ENCODE results near the gene BOC. TPM values are rescaled to one million over a fixed set of nuclear protein-coding genes. Genes with fewer than 3 reads are reported as not detected.

The BOC gene
- total and polyA plus RNA-seq, 2 of the 4 experiments (the other 2 are of a cell fraction) = 6.8 to 15.2 TPM

DNA sequence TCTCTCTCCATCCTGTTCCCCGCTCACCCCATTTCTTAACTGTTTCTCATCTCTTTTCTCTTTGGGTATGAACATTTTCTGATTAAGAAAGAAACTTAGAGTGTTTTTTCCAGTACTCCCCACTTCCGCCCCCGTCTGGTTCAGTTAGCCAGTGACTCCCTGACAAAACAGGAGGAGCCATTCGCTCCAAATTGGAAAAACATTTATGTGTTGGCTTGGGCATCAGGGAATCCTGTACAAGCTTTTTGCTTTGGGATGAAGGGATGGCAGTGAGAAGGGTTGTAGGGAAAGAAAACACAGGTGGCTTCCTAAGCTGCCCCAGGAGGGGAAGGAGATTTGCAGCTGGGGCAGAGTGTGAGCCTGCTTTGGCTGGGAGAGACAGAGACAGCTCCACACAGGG, 47.0 kb downstream of the BOC start:
- no peak overlapping the region for H2AK9ac ChIP-seq (replicated peaks; ENCODE audit: low read depth, low read length, poor library complexity)
- no peak overlapping the region for H3K4me3 ChIP-seq (ENCODE audit: insufficient read depth, low read depth, low read length)
- no peaks in the 10 kb centered on the region for H3K9me3 ChIP-seq (ENCODE audit: control insufficient read depth, insufficient read depth, low read length)
- H2BK20ac ChIP-seq (ENCODE audit: low read depth, low read length) = no peak overlapping the region
- no peaks in the 10 kb centered on the region; the same call in 1 of the 2 replicates for H3K4me1 ChIP-seq (ENCODE audit: control insufficient read depth, insufficient read depth, low read length)
- dilution Hi-C loops (cut with HindIII; ENCODE audit: low sequenced_read_pairs, unreplicated experiment) (no loop called here), in situ Hi-C loops (cut with MboI; ENCODE audit: low sequenced_read_pairs) (no loop called here), intact Hi-C loops (cut with micrococcal nuclease) (no loop called here)
- no peak overlapping the region for H3K56ac ChIP-seq (ENCODE audit: extremely low read depth, insufficient read depth, low read length)
- H3K14ac ChIP-seq (replicated peaks; ENCODE audit: low read depth, low read length) = no peak overlapping the region
- H3K23ac ChIP-seq (ENCODE audit: low read depth, low read length) = no peak overlapping the region
- H3K4ac ChIP-seq (ENCODE audit: low read depth, low read length) = no peak overlapping the region
- 82% methylated on average over 2 of the region's 4 CpGs; no CpG with 5 or more reads in 1 of the 2 experiments for WGBS, 2 experiments (ENCODE audit: extremely low coverage in 2 of 2, insufficient read length in 1 of 2)
- DNase-seq (no peak), ATAC-seq (ENCODE audit: low read depth) (no peak)
- H2AFZ ChIP-seq (replicated peaks; ENCODE audit: low read length, poor library complexity) = no peak overlapping the region
- H4K8ac ChIP-seq (ENCODE audit: low read depth in 2 of 2, low read length in 2 of 2) = no peak overlapping the region
- no peak overlapping the region for H2BK120ac ChIP-seq (ENCODE audit: low read depth, low read length)
- ChIA-PET POLR2A (ENCODE audit: unreplicated experiment) (no interaction called here), CTCF (interaction anchor here (1.4 kb wide), 1 partner anchor 47 kb away, joined by 3 read pairs; the partner anchor contains the start of gene BOC)
- no peak overlapping the region for H2BK15ac ChIP-seq (ENCODE audit: low read depth, low read length)
- peaks cover 8% of the 10 kb centered on the region; the same call in 1 of the 2 replicates for H3K36me3 ChIP-seq (ENCODE audit: control insufficient read depth, insufficient read depth, low read length)
- H4K5ac ChIP-seq (ENCODE audit: low read depth, low read length) = no peak overlapping the region
- H4K20me1 ChIP-seq (ENCODE audit: insufficient read depth, low read length) = no peaks in the 10 kb centered on the region
- H2BK5ac ChIP-seq (ENCODE audit: low read depth, low read length, poor library complexity, severe bottlenecking) = no peak overlapping the region
- H3K9me1 ChIP-seq (ENCODE audit: insufficient read depth, low read length) = no peaks in the 10 kb centered on the region
- no peak overlapping the region for H2AK5ac ChIP-seq (ENCODE audit: low read depth, low read length)
- H3K9ac ChIP-seq (ENCODE audit: low read depth, low read length) = no peak overlapping the region
- H3K79me1 ChIP-seq (ENCODE audit: low read depth in 1 of 2, low read length in 2 of 2) = no peaks in the 10 kb centered on the region
- no peak overlapping the region for H4K91ac ChIP-seq (ENCODE audit: insufficient read depth, low read depth, low read length)
- TF ChIP-seq BHLHE40 (IDR thresholded peaks at IDR 0.05; ENCODE audit: low read depth, low read length) = no peak
- TF ChIP-seq, protein P1, sequence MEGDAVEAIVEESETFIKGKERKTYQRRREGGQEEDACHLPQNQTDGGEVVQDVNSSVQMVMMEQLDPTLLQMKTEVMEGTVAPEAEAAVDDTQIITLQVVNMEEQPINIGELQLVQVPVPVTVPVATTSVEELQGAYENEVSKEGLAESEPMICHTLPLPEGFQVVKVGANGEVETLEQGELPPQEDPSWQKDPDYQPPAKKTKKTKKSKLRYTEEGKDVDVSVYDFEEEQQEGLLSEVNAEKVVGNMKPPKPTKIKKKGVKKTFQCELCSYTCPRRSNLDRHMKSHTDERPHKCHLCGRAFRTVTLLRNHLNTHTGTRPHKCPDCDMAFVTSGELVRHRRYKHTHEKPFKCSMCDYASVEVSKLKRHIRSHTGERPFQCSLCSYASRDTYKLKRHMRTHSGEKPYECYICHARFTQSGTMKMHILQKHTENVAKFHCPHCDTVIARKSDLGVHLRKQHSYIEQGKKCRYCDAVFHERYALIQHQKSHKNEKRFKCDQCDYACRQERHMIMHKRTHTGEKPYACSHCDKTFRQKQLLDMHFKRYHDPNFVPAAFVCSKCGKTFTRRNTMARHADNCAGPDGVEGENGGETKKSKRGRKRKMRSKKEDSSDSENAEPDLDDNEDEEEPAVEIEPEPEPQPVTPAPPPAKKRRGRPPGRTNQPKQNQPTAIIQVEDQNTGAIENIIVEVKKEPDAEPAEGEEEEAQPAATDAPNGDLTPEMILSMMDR (conservative IDR thresholded peaks at IDR 0.05; ENCODE audit: low read depth, low read length) = no peak
- TF ChIP-seq MAFK (IDR thresholded peaks at IDR 0.05; ENCODE audit: low read depth, low read length) = no peak
- no peak for TF ChIP-seq CHD1 (IDR thresholded peaks at IDR 0.05; ENCODE audit: low read depth, low read length)
- TF ChIP-seq RAD21 (IDR thresholded peaks at IDR 0.05; ENCODE audit: low read length) = no peak
- TF ChIP-seq FOS (IDR thresholded peaks at IDR 0.05; ENCODE audit: low read depth, low read length) = no peak
- TF ChIP-seq CEBPB (IDR thresholded peaks at IDR 0.05; ENCODE audit: low read depth, low read length) = no peak
- no peak for TF ChIP-seq POLR2A (IDR thresholded peaks at IDR 0.05; ENCODE audit: low read depth, low read length)
- TF ChIP-seq, protein P2, sequence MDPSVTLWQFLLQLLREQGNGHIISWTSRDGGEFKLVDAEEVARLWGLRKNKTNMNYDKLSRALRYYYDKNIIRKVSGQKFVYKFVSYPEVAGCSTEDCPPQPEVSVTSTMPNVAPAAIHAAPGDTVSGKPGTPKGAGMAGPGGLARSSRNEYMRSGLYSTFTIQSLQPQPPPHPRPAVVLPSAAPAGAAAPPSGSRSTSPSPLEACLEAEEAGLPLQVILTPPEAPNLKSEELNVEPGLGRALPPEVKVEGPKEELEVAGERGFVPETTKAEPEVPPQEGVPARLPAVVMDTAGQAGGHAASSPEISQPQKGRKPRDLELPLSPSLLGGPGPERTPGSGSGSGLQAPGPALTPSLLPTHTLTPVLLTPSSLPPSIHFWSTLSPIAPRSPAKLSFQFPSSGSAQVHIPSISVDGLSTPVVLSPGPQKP (IDR thresholded peaks at IDR 0.05; ENCODE audit: borderline replicate concordance, low read depth, low read length) = no peak
- no TSS peak for BruUV-seq (replicated peaks)
- H3K27me3 ChIP-seq (ENCODE audit: control insufficient read depth, insufficient read depth, low read length) = peaks cover 3% of the 10 kb centered on the region
- H3K4me2 ChIP-seq (ENCODE audit: low read depth, low read length) = no peak overlapping the region
- H3K18ac ChIP-seq (ENCODE audit: low read depth, low read length) = no peak overlapping the region
- no peak overlapping the region for H3K27ac ChIP-seq (ENCODE audit: insufficient read depth, low read length)
